Astrocyte (in vitro differentiated cells and primary cell): ENCODE data around the gene MTHFSD. TPM values are rescaled to one million over a fixed set of nuclear protein-coding genes. Genes with fewer than 3 reads are reported as not detected.

Experiments used
- DNase-seq: peaks from one replicate; pipeline ENCODE4 v3.0.0-alpha.2; 2010; ENCODE audit warnings: low read depth
- FAIRE-seq: peaks from 2 replicates; lab custom pipeline; 2011; peaks lifted over from hg19 to GRCh38; lab: Jason Lieb, UNC
- H2AFZ ChIP-seq: 2 replicates; pipeline ENCODE4 v1.6.0; 2012; ENCODE audit warnings: low read depth, low read length, inconsistent platforms
- H3K27ac ChIP-seq: 2 replicates; pipeline ENCODE4 v1.5.1; 2011; ENCODE audit warnings: low read depth, low read length, inconsistent platforms
- H3K27me3 ChIP-seq: 2 replicates; pipeline ENCODE4 v1.6.0; 2011; ENCODE audit warnings: low read length, inconsistent platforms; ENCODE audit not compliant: insufficient read depth
- H3K36me3 ChIP-seq: 2 replicates; pipeline ENCODE4 v1.5.1; 2011; ENCODE audit warnings: low read length, inconsistent platforms; ENCODE audit not compliant: insufficient read depth
- H3K4me1 ChIP-seq: 2 replicates; pipeline ENCODE4 v1.5.1; 2011; ENCODE audit warnings: low read length, inconsistent platforms; ENCODE audit not compliant: insufficient read depth
- H3K4me2 ChIP-seq: 2 replicates; pipeline ENCODE4 v1.6.0; 2012; ENCODE audit warnings: low read length, inconsistent platforms
- H3K4me3 ChIP-seq: 2 replicates; pipeline ENCODE4 v1.5.1; 2011; ENCODE audit warnings: low read depth, mild to moderate bottlenecking, low read length, inconsistent platforms; ENCODE audit not compliant: insufficient read depth
- H3K79me2 ChIP-seq: 2 replicates; pipeline ENCODE4 v1.6.0; 2012; ENCODE audit warnings: mild to moderate bottlenecking, low read length, inconsistent platforms; ENCODE audit not compliant: insufficient read depth
- H3K9ac ChIP-seq: 2 replicates; pipeline ENCODE4 v1.6.0; 2012; ENCODE audit warnings: mild to moderate bottlenecking, low read length, inconsistent platforms
- H3K9me3 ChIP-seq: 2 replicates; pipeline ENCODE4 v1.5.1; 2012; ENCODE audit warnings: low read depth, mild to moderate bottlenecking, low read length, inconsistent platforms; ENCODE audit not compliant: insufficient read depth
- H4K20me1 ChIP-seq: 2 replicates; pipeline ENCODE4 v1.6.0; 2012; ENCODE audit warnings: low read length, inconsistent platforms; ENCODE audit not compliant: insufficient read depth
- H3K27ac Mint-ChIP-seq: one replicate; pipeline ENCODE4 v1.8.0; 2021; ENCODE audit warnings: mild to moderate bottlenecking, mixed read lengths; ENCODE audit not compliant: unreplicated experiment
- H3K27me3 Mint-ChIP-seq: one replicate; pipeline ENCODE4 v1.8.0; 2021; ENCODE audit warnings: low read depth, mixed read lengths; ENCODE audit not compliant: unreplicated experiment
- H3K36me3 Mint-ChIP-seq: one replicate; pipeline ENCODE4 v1.8.0; 2021; ENCODE audit warnings: low read depth, mixed read lengths; ENCODE audit not compliant: unreplicated experiment
- H3K4me1 Mint-ChIP-seq: one replicate; pipeline ENCODE4 v1.8.0; 2021; ENCODE audit warnings: low read depth, mixed read lengths; ENCODE audit not compliant: unreplicated experiment
- H3K4me3 Mint-ChIP-seq: one replicate; pipeline ENCODE4 v1.8.0; 2021; ENCODE audit warnings: mild to moderate bottlenecking, moderate library complexity, mixed read lengths; ENCODE audit not compliant: unreplicated experiment
- H3K9me3 Mint-ChIP-seq: one replicate; pipeline ENCODE4 v1.8.0; 2021; ENCODE audit warnings: mild to moderate bottlenecking, mixed read lengths; ENCODE audit not compliant: unreplicated experiment
- EZH2 ChIP-seq: IDR thresholded peaks from 2 replicates; pipeline ENCODE4 v1.6.1; 2012; ENCODE audit warnings: mild to moderate bottlenecking, low read length, inconsistent platforms; ENCODE audit not compliant: insufficient read depth
- total RNA-seq: library from RNA; stranded (reverse); gene quantifications from 2 replicates; pipeline ENCODE4 v1.2.1, GENCODE V29; 2021
- TF ChIP-seq, protein P1 (sequence below): IDR thresholded peaks from 2 replicates; pipeline ENCODE4 v1.5.1; 2011; ENCODE audit warnings: low read depth, mild to moderate bottlenecking, inconsistent platforms, low read length, moderate library complexity; ENCODE audit not compliant: insufficient read depth

MTHFSD gene
- total RNA-seq, 1 donor from 2014 or later = 15.6 TPM

DNA sequence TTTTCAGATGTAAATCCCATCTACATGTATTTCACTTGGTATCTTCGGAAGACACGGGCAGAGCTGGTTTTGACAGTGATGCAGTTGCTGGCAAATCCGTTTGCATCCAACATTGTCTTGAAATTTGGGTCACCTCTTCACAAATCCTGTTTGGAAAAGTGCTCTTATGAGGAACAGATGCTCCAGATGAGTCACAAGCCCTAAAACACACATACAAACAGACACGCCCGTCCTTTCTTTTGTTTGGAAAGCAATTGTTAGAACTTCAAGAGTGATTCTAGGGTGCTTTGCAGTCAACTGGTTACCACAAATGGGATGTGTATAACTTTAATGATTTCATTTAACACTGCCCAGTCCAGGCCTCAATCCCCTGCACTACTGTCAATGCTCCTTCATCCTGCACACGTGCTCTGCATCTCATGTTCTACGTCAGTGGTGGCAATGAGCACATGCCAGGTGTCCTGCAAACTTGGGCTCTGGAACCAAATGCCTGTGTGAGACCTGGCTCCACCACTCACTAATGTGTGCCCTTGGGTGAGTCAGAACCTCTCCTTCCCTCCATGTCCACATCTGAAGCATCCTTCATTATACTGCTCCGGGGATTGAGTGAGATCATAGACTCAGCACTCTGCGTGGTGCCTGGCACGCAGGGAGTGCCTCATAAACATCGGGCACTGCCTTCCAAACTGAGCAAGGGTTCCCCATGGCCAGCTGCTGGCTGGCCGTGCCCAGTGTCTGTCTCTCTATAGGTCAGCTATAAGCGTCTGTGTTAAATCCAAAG lies 64.0 kb downstream of the MTHFSD start:
- TF ChIP-seq, protein P1, sequence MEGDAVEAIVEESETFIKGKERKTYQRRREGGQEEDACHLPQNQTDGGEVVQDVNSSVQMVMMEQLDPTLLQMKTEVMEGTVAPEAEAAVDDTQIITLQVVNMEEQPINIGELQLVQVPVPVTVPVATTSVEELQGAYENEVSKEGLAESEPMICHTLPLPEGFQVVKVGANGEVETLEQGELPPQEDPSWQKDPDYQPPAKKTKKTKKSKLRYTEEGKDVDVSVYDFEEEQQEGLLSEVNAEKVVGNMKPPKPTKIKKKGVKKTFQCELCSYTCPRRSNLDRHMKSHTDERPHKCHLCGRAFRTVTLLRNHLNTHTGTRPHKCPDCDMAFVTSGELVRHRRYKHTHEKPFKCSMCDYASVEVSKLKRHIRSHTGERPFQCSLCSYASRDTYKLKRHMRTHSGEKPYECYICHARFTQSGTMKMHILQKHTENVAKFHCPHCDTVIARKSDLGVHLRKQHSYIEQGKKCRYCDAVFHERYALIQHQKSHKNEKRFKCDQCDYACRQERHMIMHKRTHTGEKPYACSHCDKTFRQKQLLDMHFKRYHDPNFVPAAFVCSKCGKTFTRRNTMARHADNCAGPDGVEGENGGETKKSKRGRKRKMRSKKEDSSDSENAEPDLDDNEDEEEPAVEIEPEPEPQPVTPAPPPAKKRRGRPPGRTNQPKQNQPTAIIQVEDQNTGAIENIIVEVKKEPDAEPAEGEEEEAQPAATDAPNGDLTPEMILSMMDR = no peak
- TF ChIP-seq EZH2 = no peak
- FAIRE-seq (no peak), DNase-seq (no peak)
- peaks cover 10% of the 10 kb centered on the region for H3K9me3 ChIP-seq
- peaks cover 22% of the 10 kb centered on the region for H3K9me3 Mint-ChIP-seq
- peaks cover 88% of the 10 kb centered on the region for H3K27me3 ChIP-seq
- no peaks in the 10 kb centered on the region for H3K36me3 ChIP-seq
- H3K4me3 Mint-ChIP-seq = no peak overlapping the region
- H3K4me1 Mint-ChIP-seq = peaks cover 2% of the 10 kb centered on the region
- H3K4me2 ChIP-seq = no peak overlapping the region
- no peak overlapping the region for H3K27ac ChIP-seq
- no peak overlapping the region for H2AFZ ChIP-seq
- no peak overlapping the region for H3K9ac ChIP-seq
- no peak overlapping the region for H3K27ac Mint-ChIP-seq
- H3K4me3 ChIP-seq = no peak overlapping the region
- H3K4me1 ChIP-seq = no peaks in the 10 kb centered on the region
- H3K79me2 ChIP-seq = no peaks in the 10 kb centered on the region
- no peaks in the 10 kb centered on the region for H4K20me1 ChIP-seq
- H3K27me3 Mint-ChIP-seq = peaks cover 97% of the 10 kb centered on the region
- H3K36me3 Mint-ChIP-seq = peaks cover 3% of the 10 kb centered on the region

DNA sequence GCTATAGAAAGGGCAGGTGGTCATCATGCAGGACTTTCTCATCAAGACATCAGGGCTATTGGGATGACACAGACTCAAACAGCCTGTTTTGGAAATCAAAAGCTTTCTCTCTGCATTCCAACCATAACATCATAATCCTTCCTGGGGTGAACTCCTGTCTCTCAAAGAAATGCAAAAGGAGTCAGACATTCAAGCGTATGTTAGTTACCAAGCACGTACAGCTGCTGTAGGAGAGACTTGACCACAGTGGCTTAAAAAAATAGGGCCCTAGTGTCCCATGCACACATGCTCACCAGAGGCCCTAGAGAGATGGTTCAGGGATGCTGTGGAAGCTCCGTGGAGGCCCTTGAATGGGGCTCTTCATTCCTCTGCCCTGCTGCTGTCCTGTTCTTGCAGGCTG lies 69.3 kb downstream of the MTHFSD start:
- peaks cover 12% of the 10 kb centered on the region for H3K9me3 ChIP-seq
- Mint-ChIP-seq H3K27ac (no peak overlapping the region), H3K4me3 (no peak overlapping the region), H3K36me3 (peaks cover 2% of the 10 kb centered on the region), H3K27me3 (peaks cover 74% of the 10 kb centered on the region), H3K9me3 (peaks cover 19% of the 10 kb centered on the region), H3K4me1 (no peaks in the 10 kb centered on the region)
- H2AFZ ChIP-seq = no peak overlapping the region
- peaks cover 65% of the 10 kb centered on the region for H3K27me3 ChIP-seq
- H3K36me3 ChIP-seq = no peaks in the 10 kb centered on the region
- H3K27ac ChIP-seq = no peak overlapping the region
- TF ChIP-seq, protein P1 = no peak
- no peak for TF ChIP-seq EZH2
- no peak overlapping the region for H3K4me2 ChIP-seq
- H3K79me2 ChIP-seq = no peaks in the 10 kb centered on the region
- no peaks in the 10 kb centered on the region for H3K4me1 ChIP-seq
- no peak overlapping the region for H3K4me3 ChIP-seq
- H3K9ac ChIP-seq = no peak overlapping the region
- no peak for FAIRE-seq
- no peak for DNase-seq
- H4K20me1 ChIP-seq = no peaks in the 10 kb centered on the region

DNA sequence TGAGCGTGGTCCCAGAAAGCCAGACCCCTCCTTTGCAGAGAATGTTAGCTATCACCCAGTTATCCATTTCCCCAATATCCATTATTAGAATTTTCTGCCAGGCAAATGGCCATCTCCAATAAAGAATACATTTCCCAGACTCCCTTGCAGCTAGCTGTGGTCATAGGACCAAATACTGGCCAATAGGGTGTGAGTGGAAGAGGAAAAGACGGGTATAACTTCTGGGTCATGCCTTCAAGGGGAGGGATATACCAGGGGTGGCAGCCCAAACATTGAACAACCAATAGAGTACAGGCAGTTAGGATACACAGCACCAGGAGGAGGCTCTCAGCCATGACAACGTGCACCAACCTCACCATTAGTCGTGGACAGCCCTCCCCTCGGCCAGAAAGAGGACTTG lies 70.8 kb downstream of the MTHFSD start:
- H3K4me1 Mint-ChIP-seq = no peaks in the 10 kb centered on the region
- H3K9me3 Mint-ChIP-seq = peaks cover 15% of the 10 kb centered on the region
- H3K27me3 ChIP-seq = peaks cover 59% of the 10 kb centered on the region

More for the DNA sequence above, 70.8 kb downstream of the MTHFSD start:
- no peak for DNase-seq
- no peak overlapping the region for H2AFZ ChIP-seq
- H3K36me3 ChIP-seq = no peaks in the 10 kb centered on the region
- H3K36me3 Mint-ChIP-seq = peaks cover 2% of the 10 kb centered on the region
- no peak overlapping the region for H3K27ac ChIP-seq
- H3K9ac ChIP-seq = no peak overlapping the region
- H3K4me2 ChIP-seq = no peak overlapping the region
- H3K79me2 ChIP-seq = no peaks in the 10 kb centered on the region
- no peak for FAIRE-seq
- H3K4me3 ChIP-seq = no peak overlapping the region
- H3K9me3 ChIP-seq = peaks cover 12% of the 10 kb centered on the region
- H4K20me1 ChIP-seq = no peaks in the 10 kb centered on the region
- TF ChIP-seq, protein P1 = no peak
- TF ChIP-seq EZH2 = no peak
- no peak overlapping the region for H3K4me3 Mint-ChIP-seq
- H3K4me1 ChIP-seq = no peaks in the 10 kb centered on the region
- no peak overlapping the region for H3K27ac Mint-ChIP-seq
- H3K27me3 Mint-ChIP-seq = peaks cover 71% of the 10 kb centered on the region
